Activated CD4-positive, alpha-beta T cell treated with anti-CD3 and anti-CD28 coated beads, Interleukin-2, amount 50 U/mL, for 1 hour (primary cell): ENCODE data around the gene MCRIP1.
A peak's percentile ranks its signal among the peaks of the same experiment; 100 is the strongest.

ENCODE experiments used
- DNase-seq: peaks from one replicate; pipeline ENCODE4 v3.0.0-alpha.2; 2020

MCRIP1 gene

GRCh38 chr17:81833160-81833920 is at the start of gene MCRIP1:
Gene MCRIP1 (minus strand): TSS chr17:81833291. CDS start chr17:81824506, 8,785 bp downstream.
- peak; percentile 92 for DNase-seq

DNA sequence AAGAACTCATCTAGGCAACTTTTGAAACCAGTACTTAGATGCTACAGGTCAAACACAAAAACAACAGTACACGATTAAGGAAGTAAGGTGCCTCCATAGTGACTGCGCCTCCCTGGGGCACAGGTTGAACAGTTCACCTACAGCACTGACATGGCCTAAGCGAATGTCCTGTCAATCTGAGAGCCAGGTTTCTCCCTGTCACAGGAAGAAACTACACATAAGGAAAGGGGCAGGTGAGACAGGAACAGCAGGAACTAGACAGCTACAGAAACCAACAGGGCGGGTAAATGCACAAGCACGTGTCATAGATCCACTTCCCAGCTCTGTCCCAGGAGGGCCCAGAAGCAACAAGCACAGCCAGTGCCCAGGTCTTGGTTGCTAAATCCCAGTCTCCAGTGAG is 46.0 kb upstream of the MCRIP1 start:
- DNase-seq: no peak

DNA sequence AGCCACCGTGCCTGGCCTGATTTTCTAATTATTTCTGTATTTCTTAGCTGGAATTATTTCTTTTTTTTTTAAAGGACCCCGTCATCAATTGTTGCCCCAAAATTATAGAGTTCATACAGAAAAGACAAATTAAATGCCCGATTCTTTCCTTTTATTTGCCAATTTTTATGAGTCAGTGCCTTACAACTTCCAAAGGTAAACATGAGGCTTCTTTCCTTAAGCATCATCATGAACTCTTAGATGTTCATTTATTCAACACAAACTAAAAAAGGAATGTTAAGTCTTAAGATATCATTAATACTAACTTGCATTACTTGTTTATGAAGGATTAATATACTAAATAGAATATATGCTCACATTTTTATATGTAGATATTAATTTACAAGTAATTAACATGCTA is 45.2 kb upstream of the MCRIP1 start:
- no peak for DNase-seq

DNA sequence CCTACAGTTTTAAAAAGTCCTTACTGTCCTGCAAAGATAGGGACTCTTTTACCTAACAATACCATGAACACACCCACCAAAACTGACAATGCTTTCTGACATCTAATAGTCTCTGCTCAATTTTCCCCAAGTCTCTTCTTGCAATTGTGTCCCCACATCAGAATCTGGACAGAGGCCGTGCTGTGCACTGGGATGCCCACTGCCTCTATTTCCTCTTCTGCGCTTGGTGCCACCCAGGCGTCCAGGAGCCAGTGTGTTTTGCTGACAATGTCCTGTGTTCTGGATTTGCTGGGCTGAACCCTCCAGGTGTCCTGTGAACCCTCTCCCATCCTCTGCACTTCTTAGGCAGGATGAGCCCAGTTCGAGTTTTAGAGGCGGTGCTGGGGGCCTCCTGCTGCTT is 44.5 kb upstream of the MCRIP1 start:
- DNase-seq: no peak

- DNase-seq: peak; percentile 95
Observed at GRCh38 chr17:81871387-81872230, 38.5 kb upstream of the MCRIP1 start.

DNA sequence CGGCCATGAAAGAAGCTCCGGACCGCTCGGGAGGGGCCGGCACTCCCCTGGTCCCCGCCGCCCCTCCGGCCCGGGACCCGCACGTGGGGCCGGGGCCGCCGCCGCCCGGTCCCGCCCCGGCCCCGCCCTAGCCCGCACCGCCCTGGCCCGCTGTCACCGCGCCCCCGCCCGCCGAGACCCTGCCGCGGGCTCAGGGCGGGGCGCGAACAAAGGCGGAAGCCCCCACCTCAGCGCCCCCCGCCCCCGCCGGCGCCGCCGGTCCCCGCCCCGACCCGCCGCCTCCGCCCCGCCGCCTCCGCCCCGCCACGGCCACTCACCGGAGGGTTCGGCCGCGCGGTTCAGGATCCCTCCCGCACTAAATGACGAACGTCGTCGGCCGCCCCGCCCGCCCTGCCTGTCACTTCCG is 37.9 kb upstream of the MCRIP1 start, which contains the start of gene ARHGDIA:
Gene ARHGDIA, minus strand, starts transcription at position 357 of the 406 bp plus-strand sequence. CDS start 1,407 bp downstream, outside the sequence.
- DNase-seq: no peak

GRCh38 chr17:81870131-81870980 is 37.3 kb upstream of the MCRIP1 start:
- peak; percentile 24 for DNase-seq

DNA sequence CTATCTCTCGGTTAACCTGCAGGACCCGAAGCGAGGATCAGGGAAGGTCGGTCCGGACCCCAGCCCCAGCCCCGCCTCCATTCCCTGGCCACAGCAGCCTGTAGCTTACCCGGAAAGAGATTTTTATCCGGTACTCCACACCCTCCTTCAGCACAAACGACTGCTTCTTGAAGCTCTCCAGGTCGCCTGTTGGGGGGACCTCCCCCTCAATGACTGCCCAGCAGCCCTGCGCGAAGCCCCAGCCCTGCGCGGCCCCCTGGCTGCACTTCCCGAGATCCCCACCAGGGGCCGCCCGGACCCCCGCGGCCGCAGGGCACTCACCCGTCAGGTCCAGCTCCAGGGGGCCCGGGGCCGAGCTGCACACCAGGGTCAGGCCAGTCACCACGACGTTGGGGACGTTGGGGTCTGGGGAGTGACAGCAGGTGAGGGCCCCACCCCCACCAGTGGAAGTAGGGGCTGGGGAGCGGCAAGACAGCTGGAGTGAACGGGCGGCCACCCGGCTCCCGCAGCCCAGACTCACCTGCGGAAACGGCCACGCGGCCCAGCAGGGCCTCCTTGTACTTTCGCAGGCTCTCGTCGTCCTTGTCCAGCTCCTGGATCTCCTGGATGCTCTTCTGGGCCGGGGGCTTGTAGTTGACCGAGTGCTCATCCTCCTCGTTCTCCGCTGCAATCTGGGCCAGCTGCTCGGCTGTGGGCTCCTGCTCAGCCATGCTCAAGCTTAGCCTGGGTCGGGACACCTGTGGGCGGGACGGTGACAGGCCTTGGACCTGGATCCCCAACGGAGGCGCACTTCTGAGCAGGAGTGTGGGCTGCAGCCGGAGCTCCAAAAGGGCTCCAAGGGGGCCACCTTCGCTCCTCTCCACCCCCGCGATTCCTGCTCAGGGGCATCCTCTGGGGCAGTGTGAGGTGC is 36.4 kb upstream of the MCRIP1 start:
- peak; percentile 29 for DNase-seq

DNA sequence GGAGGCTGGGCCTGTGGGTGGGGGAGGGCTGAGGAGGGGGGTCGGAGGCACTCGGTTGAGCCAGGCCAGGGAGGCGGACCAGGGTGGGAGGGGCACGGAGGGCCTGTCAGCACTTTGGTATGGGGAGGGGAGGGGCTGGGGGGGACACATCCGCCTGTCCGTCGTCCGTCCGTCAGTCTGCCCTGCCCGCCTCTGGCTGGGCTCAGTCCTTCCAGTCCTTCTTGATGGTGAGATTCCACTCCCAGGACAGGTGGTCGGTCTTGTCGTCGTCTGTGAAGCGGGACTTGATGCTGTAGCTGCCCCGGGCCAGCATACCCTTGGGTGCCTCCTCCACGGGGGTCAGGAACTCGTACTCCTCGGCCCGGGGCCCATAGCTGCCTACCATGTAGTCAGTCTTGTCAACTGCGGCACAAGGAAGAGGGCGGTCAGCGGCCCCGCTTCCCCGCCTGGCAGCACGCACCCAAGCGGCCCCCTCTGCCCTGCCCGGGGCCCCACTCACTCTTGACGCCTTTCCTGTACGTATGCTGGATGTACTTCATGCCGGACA is 35.7 kb upstream of the MCRIP1 start:
- DNase-seq: no peak

- DNase-seq: no peak
Observed at GRCh38 chr17:81867991-81868673, 35.0 kb upstream of the MCRIP1 start.

- DNase-seq: peak; percentile 10
Observed at GRCh38 chr17:81867170-81867990, 34.3 kb upstream of the MCRIP1 start.

DNA sequence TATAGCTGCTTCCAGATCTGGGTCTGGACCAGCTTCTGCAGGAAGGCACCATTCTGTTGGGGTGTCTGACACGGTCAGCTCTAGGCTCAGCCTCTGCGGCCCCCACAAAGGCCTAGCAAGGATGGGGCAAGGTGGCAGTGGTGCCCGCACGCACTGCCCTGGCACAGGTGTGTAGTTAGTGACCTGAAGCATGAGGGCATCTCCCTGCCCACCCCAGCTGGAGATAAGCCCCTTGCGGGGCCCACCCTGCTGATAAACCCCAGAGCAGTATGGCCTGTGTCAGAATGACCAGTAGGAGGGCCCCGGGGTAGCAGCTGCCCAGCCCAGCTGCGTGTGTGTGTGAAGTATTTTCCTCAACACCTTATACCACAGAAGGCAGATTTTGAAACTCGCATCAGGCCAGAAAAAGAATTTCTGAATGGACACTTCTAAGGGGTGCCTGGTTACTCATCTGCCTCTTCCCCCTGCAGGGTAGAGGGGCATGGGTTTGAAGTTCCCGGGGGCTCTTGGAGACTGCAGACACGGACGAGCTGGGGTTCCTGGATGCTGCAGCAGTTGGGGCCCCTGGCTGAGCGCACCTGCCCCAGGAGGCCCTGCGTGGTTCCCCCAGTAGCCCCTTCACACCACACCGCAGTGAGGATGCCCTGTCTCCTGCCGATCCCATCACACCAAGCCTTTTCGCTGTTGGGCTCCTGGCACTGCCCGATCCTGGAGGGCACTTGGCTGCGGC is 33.5 kb upstream of the MCRIP1 start:
- DNase-seq: peak; percentile 28

DNA sequence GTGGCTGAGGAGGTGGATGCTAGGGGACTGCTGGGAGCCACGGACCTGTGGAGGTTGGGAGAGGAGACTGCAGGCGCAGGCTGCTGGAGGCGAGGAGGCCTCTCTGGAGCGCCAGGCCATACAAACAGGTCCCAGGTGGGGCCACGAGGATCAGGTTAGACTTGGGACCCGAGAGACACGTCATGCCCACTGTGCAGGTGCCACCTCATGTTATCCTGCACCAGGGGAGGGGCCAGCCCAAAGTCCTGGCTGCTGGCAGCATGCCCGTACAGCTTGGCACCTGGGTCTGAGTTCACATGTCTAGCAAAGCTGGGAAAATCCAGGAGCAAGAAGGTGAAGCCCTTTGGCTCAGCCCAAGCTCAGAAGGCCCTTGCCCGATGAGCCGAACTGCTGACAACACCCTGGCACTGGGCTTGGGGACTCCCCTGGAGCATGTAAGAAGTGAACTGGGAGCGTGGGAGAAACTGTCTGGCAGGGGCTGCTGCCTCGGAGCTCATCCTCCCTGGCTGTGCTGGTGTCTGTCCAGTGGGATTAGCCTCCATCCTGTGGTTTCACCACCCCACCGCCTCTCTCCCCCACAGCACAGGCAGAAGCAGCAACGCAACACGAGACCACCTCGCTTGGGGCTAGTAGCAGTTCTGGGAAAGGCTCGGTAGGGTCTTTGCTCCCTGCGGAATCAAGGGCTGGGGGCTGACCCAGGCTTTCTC is 32.8 kb upstream of the MCRIP1 start:
- no peak for DNase-seq

DNA sequence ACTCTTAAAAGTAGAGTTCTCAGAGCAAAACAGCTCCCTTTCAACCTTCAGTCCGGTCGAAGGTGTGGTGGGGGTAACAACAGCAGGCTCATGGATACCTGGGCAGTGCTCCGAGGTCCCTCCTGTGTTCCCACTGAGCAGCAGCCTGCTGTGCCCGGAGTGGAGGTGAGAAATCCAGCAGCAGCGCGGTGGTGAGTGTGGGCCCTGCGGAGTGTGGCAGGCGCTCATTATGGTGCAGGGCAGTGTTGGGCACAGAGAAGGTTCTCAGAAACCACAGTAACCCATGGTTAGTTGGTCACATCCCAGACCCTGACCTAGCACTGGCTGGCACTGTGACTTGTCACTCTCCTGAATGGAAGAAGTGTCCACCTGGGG is 32.3 kb upstream of the MCRIP1 start:
- no peak for DNase-seq

- DNase-seq: no peak
Observed at GRCh38 chr17:81863833-81864768, 31.0 kb upstream of the MCRIP1 start.

GRCh38 chr17:81863123-81863675 is 30.1 kb upstream of the MCRIP1 start:
- no peak for DNase-seq
